Germinal center (tissue), 1 donor: ENCODE data around the gene SMARCC1.

Experiments used
- DNase-seq: peaks from one replicate; pipeline ENCODE4 v3.0.0; 2012; ENCODE audit warnings: mixed read lengths, low spot score

Gene SMARCC1

DNA sequence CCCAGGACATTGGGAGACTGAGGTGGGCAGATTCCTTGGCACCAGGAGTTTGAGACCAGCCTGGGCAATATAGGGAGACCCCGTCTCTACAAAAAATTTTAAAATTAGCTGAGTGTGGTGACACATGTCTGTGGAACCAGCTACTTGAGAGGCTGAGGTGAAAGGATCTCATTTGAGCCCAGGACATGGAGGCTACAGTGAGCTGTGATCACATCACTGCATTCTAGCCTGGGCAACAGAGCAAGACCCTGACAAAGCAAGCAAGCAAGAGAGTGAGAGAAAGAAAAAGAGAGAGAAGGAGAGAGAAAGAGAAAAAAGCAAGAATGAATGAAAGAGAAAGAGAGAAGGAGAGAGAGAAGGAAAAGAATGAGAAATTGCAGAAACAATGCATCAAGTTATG is 150.9 kb downstream of the SMARCC1 start:
- DNase-seq: no peak

DNA sequence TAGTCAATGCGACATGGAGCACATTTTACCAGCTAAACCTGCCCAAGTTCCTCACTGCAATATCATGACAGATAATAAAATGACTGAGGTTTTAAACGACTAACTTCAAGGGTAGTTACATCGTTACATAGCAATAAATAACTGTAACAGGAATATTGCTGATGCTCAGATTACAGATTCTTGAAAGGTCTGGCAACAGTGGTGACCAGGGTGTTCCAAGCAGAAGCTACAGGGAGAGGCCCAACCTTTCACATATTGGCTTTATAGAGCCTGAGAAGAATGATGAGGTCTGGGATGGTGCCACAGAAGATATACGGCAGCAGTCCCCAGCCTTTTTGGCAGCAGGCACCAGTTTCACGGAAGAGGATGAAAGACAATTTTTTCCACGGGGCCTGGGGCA is 151.9 kb downstream of the SMARCC1 start:
- no peak for DNase-seq

DNA sequence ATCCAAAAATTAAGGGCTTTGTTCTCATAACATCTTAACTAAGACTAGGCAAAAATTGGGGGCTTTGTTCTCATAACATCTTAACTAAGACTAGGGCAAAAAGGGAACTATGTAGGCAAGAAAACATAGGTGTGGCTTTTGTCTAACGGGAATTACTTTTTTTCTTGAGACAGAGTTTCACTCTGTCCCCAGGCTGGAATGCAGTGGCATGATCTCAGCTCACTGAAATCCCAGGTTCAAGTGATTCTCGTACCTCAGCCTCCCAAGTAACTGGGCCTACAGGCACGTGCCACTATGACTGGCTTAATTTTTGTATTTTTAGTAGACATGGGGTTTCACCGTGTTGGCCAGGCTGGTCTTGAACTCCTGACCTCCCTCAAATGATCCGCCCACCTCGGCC is 153.3 kb downstream of the SMARCC1 start:
- DNase-seq: no peak

DNA sequence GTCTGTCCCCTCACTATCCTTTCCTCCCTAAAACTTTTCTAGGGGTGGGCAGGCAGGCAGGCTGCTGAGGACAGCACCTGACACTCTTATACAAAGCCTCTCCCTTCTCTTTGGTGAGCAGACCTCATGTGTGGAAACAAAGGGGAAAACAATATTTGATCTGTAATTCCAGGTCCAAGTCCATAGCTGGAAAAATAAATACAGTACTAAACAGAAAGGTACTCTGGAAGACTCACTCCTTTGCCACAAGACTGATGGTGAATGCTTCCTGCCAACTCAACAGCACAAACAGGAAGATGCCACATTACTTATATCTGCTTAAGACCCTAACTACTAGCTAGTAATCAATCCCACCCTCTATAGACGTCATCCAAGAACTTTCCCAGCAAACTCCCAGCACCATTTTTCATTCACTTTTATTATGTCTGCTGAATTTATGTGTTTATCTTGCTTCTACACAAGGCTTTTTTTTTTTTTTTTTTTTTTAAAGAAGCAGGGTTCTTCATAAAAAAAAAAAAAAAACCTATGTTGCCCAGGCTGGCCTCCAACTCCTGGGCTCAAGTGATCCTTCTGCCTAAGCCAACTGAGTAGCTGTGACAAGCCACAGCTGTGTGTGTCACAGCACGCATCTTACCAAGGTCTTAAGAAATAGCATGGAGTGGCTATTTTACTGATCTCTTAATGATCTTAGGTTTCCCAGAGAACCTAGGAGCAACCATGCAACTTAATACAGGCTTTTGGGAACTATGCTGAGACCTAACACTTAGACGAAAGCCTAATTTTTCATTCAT is 158.8 kb downstream of the SMARCC1 start:
- DNase-seq: no peak

DNA sequence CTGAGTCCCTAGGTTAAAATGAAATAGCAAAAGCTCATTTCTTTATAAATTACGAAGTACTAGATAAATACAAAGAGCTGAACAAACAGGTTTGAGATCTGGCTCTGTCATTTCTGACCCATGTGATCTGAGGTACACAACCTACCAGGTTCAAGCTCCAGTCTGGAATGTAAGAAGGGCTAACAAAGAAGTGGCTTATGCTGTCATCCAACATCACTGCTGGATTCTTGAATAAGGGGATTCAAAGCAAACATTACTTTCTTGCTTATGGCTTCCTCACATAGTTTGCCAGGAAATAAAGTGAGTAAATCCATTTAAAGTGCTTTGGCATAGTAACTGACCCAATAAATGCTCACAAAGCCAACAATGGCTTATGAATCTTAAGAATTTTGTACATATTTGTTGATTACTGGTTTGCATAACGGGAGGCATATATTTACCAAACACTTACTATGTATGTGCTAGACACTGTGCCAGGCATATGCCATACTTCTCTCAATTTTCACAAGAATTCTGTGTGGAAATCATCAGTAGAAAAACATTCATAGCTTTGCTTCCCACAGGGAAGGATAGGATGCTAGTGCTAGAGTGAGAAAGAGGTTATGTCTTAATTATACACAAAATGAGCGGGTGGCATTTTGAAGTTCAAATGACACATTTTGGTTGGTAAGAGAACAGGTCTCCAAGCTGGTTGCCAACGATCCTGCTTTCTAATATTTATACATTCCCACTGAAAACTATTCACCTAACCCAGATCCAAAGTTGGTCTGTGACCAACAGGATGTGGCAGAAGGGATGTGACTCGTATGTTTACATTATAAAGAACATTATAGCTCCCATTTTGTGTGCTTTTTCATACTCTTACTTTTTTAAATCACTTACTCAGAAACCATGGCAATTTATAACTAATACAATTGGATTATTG is 164.3 kb downstream of the SMARCC1 start:
- DNase-seq: no peak

DNA sequence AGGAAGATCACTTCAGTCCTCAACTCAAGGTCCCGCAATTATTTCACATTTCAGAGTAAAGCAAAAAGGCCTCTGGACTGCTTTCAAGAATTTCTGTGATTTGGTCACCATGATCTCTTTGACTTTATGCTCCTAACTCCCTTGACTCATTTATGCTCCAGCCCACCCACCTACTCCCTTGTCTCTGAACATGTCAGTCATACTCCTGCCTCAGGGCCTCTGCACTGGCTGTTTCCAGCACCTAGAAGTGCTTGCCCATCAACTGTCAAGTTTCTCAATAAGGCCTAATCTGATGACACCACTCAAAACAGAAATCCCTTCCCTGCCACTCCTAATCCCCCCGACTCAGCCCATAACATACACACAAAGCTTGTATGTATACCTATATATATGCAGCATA is 166.9 kb downstream of the SMARCC1 start:
- DNase-seq: no peak

DNA sequence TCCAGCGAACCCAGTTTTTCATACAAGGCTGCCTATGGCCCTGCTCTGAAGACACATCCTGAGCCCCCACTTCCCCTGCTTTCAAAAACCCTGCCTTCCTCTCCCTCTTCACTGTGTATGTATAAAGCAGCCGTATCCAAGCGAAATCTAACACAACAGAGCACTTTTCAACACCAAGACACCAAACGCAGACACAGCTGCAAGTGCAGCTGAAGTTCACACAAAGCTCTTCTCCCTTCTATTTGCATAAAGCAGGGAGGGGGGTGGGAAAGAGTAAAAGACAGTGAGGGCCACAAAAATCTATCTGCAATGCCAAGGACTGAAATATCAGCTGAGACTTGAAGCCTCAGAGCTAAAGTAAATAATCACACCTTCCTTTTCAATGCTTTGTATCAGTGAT is 168.0 kb downstream of the SMARCC1 start:
- DNase-seq: no peak

DNA sequence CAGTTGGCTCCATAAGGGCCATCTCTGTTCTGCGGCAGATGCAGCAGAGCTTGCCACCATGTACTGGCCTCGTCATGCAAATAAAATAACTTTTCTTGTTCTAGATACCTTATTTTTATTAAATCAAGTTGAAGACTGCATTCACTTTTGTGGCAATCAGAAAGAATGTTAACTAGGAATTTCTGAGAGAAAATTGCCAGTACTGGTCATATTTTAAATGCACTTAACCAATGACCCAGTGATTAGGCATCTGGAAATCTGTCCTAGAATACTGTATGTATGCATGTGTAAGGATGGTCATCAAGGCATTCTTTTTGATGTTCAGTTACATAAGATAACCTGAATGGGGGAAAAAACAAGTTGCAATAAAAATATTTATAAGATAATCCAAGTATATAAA is 168.8 kb downstream of the SMARCC1 start:
- DNase-seq: no peak

DNA sequence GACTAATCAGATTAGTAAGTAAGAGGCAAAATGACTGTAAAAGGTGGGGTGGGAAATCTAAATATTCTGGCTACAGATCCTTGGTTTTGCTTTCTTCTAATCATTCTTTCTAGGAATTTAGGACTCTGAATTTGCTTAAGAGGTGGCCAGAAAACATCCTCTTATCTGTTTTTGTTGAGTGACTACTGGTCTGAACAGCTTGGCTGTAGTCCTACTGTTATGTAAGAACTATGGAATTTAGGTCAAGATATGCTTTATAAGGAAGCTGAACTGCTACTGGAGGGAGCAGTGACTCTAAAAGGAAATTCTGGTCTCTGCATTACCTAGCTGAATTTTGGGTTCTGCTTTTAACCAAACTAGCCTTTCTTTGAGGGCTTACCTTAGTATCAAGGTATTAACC is 169.5 kb downstream of the SMARCC1 start:
- no peak for DNase-seq

DNA sequence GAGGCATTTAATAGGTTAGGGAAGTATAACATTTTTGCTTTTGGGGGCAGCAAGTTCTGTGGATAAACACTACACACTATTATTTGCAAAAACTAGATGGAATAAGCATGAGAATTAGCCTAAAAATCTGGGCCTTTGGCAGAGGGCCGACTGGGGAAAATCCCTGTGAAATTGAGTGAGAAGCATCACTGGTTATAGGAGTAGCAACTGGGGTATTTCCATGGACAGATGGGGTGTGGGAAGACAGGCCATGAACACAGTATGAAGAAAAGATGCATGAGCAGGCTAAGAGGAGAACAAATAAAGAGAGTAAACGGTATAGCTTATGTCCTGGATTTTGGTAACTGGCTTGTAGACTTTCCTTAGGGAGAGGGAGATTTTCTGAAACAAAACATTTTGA is 170.1 kb downstream of the SMARCC1 start:
- DNase-seq: no peak

DNA sequence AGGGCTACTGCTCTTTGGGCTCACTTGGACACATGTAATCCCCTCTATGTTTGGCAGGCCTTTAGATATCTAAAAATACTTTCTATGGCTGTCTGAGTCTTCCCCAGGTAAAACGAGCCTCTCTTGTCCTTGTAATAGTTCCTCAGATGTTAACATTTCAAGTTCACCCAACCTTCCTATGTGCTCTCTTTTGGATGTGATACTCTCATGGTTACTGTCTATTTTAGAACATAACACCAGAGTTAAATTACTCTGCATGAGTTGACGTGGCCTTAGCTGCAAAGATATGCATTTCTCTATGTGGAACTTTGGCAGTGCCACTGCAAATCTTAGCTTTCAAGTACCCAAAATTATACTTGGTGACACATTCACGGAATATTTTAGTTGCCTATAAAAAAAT is 171.1 kb downstream of the SMARCC1 start:
- DNase-seq: no peak

DNA sequence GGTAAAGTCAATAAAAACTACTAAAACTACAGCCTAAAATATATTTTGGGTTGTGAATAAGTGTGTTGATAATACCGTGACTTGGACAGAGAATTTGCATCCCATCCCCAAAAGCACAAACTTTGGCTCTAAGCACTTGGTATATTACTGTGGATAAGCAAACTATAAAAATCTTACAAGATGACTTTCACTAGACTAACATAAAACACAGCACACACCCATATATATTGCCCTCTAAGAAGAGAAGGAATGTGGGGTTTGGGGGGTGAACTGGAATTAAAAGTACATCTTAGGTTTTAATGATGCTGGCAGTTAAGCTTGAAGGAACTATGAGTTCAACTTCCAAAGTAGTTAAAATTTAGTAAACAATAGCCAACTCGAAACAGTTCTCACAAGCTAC is 174.4 kb downstream of the SMARCC1 start:
- DNase-seq: no peak

DNA sequence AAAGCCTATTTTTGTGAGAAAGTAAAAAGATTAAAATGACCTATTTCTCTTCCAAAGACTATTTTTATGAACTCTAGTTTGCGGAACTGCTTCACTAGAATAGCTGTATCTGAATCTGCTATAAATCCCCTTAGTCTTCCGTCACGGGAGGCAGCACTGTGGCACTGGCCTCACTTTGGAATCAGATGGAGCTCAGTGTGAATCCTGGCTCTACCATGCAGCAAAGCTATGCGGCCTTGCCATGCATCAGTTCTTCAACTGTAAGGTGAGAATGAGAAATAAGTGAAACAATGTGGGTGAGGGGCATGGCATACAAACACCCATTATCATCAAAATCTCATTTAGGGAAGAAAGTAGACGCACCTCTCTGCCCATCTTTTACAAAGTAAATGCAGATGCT is 175.5 kb downstream of the SMARCC1 start:
- DNase-seq: no peak

DNA sequence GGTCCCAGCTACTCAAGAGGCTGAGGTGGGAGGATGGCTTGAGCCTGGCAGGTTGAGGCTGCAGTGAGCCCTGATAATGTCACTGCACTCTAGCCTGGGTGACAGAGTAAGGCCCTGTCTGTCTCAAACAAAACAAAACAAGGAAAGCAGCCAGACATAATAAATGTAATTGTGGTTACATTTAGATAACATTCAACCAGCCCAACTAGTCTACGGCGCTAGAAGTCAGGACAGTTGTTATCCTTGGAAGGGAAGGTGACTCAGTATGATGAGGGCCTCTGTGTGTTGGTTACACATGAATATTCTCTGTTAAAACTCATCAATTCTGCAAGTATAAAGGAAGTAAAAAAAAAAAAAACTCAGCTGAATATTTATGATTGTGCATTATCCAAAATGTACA is 176.0 kb downstream of the SMARCC1 start:
- DNase-seq: no peak

DNA sequence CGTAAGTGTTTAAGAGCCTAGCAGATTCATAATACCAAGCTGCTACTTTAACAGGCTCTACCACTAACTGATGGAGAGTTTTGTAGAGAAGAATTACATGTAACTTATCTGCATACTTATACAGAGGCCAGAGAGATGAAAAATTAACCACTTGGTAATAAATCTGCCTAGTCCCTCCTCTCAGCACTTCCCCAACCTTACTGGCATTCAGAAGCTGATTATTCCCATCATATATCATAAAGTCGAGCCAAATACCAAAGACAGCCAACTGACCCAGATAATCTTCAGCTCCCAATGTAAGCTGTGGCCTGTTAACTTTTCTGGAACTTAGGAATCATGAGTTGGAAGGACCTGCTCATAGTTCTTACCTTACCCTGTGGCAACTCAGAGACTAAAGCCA is 177.5 kb downstream of the SMARCC1 start:
- no peak for DNase-seq

DNA sequence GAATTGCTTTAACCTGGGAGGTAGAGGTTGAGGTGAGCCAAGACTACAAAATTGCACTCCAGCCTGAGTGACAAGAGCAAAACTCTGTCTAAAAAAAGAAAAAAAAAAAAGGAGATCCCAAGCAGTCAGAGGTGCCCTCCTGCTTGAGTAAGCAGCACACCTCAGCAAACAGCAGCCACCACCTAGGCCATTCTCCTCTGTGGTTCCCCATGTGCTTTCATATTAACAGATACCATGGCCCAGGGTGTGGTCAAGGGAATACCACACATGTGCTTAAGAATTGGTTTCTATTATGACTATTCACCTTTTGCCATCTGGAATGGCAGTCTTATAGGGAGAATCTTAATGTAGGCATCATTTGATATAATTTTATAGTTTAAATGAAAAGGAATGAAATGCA is 178.4 kb downstream of the SMARCC1 start:
- DNase-seq: no peak

DNA sequence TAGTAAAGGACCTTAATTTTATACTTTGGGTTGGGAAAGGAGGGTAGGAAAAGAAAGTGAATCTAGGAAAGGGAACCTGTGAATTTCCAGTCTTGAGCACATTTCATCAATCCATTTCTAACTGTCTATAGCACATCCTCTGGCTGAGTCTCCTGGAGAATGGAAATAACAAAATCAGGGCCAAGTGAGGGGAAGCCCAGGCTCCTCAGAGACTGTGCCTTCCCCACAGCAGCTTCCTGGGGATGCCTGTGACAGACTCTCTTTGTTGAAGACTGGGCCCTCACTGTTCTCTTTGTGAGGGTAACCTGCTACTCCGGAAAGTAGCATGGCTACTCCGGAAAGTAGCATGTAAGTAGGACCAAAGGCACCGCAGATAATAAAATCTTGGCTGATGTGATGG is 180.4 kb downstream of the SMARCC1 start:
- no peak for DNase-seq

DNA sequence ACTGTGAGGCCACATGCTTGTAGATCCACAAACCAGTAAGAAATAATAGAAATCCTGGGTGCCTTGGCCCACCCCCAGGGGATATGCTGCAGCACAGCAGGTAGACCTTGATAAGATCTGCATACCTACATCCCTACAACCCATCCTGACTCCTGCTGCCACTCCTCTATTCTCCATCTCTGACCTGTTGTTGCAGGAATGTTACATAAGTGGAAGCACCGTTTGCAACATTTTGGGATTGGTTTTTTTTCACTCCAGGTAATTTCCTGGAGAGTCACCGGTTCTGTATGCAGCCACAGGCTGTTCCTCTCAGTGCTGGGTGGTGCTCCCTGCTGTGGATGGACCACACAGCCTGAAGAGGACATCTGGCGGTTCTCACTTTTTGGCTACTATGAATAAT is 186.9 kb downstream of the SMARCC1 start:
- no peak for DNase-seq

DNA sequence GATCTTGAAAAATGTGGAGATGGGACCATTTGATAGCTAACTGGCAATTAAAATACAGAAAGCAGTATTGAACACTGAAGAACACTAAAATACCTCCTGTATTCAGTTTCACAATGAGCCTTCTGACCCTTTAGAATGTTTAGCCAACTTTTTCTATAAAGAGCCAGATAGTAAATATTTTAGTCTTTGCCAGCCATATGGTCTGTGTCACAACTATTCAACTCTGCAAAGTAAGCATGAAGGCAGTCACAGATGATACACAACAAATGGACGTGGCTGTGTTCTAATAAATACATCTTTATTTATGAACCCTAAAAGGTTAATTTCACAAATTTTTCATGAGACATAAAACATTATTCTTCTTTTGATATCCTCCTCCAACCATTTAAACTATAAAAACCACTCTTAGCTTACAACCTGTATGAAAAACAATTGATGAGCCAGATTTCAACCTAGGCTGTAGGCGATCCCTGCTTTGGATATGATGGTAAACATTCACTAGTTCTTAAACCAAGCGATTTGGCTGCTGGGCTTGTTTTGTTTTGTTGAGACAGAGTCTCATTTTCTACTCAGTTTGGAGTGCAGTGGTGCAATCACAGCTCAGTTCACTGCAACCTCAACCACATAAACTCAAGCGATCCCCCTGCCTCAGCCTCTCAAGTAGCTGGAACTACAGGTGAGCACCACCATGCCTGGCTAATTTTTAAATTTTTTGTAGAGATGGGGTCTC is 189.5 kb downstream of the SMARCC1 start:
- no peak for DNase-seq

DNA sequence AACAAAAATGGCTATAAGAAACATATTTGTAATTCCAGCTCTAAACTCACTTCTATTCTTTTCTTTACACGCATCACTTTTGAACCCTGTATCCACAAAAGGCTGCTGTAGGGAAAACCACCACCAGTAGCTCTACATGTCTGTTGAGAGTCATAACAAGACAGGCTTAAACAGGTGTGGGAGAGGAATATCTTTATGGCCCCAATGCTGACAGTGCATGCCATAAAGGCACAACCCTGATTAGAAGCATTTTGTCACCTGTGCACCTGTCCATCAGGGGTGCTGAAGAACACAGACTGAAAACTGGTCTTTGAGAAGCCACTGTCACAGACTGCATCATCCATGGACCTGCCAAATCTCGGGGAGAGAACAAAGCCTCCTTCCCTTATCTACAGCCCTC is 191.5 kb downstream of the SMARCC1 start:
- no peak for DNase-seq

DNA sequence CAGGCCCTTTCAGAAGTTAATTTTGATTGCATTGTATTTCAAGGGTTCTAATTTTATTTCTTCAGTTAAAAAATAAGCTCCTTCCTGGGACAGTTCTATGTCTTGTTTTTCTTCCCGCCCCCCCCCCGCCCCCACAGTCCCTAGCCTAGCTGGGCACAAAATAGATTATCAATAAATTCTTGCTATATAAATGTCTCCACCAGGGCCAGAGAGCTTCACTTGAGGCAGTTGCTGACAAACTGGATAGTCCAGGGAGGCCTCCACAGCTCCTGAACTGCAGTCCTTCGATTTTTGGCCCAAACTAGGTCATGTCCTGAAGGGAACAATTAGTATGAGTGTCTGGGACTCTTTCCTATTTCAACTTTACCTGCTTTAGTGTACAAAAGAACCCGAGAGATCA is 193.1 kb downstream of the SMARCC1 start:
- no peak for DNase-seq

DNA sequence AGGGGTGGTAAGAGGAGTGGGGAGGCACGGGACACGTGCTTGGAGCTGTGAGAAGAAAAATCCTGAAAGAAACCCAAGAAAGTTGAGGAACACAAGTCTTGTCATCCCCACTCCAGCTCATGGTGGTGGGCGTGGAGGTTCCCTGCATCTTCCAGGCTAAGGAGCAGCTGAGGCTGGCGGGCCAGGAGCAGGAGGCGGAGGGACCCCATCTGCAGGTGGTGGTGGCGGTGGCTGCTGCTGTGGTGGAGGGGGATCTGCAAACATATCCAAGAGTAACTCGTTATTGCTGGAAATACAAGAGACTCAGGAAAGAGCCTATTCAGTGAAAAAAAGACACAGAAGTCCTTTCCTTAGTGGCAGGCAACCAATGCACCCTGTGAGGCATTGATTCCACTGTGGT is 193.6 kb downstream of the SMARCC1 start:
- no peak for DNase-seq

DNA sequence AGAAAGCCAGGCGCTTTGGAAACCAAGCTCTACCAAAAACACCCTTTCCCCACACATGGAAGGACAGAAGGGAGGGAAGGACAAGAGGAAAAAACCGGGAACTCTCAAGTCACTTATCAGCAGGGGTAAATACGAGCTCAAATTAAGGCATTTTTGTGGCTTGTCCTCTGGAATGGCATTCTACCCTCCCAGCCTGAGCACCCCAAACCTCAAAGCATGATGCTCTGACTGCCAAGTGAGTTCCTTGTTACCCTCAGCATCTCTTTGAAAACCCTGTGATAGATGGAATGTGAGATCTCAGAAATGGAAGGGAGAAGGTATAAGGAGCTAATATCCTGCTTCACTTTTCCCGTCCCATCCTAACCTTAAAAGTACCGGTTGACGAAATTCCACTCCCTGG is 194.9 kb downstream of the SMARCC1 start:
- no peak for DNase-seq
